SKM-1 (cell line): ENCODE data around the gene MBL2.

ENCODE experiments used
- DNase-seq: peaks from one replicate; lab custom pipeline; 2025; ENCODE audit not compliant: unreplicated experiment; lab: John Stamatoyannopoulos, UW

MBL2 gene

GRCh38 chr10:52740913-52741675, 31.5 kb downstream of the MBL2 start:
- DNase-seq: peak; percentile 2

- DNase-seq: no peak
Measured at GRCh38 chr10:52740155-52740549, 32.4 kb downstream of the MBL2 start.

GRCh38 chr10:52739380-52740154, 33.0 kb downstream of the MBL2 start:
- no peak for DNase-seq

GRCh38 chr10:52738951-52739350, 33.6 kb downstream of the MBL2 start:
- DNase-seq: no peak

- DNase-seq: peak; percentile 27
Measured at GRCh38 chr10:52729271-52730104, 43.1 kb downstream of the MBL2 start.

GRCh38 chr10:52720018-52720417, 52.6 kb downstream of the MBL2 start:
- no peak for DNase-seq
